GM12878 (cell line): Measurements from ENCODE around the gene PARK7. TPM values are rescaled to one million over a fixed set of nuclear protein-coding genes. Genes with fewer than 3 reads are reported as not detected.

Experiments used
- ATAC-seq: fragments of 200-7000 bp; cut with Tn5 transposase; 3 replicates; pipeline ENCODE4 v1.9.1; 2020; ENCODE audit warnings: mild to moderate bottlenecking, moderate library complexity
- BruUV-seq: library from RNA; stranded (reverse); fragments of 400-500 nt; replicated peaks from 2 replicates; lab custom pipeline; 2021; lab: Mats Ljungman, UMichigan
- CTCF ChIA-PET: fragments of 300-600 bp; sonication (Branson Sonifier 250); formaldehyde crosslinking; extraction: SDS; loops from one replicate; lab custom pipeline; 2021; ENCODE audit warnings: inconsistent platforms; lab: Yijun Ruan, JAX
- POLR2A ChIA-PET: fragments of 350-600 bp; formaldehyde crosslinking; extraction: SDS; loops from one replicate; lab custom pipeline; 2021; ENCODE audit warnings: inconsistent platforms; lab: Charles Lee
- RAD21 ChIA-PET: fragments of 300-600 bp; sonication (Branson Sonifier 250); formaldehyde crosslinking; loops from one replicate; lab custom pipeline; 2023; ENCODE audit warnings: antibody characterized with exemption; ENCODE audit not compliant: unreplicated experiment; lab: Charles Lee
- SMC1A ChIA-PET: fragments of 300-600 bp; sonication (Branson Sonifier 250); formaldehyde crosslinking; loops from one replicate; lab custom pipeline; 2023; ENCODE audit not compliant: unreplicated experiment, uncharacterized antibody; lab: Charles Lee
- DNase-seq: peaks from one replicate; pipeline ENCODE4 v3.0.0-alpha.2; 2011; ENCODE audit warnings: low read depth, low spot score
- FAIRE-seq: peaks from 3 replicates; lab custom pipeline; 2011; peaks lifted over from hg19 to GRCh38; lab: Jason Lieb, UNC
- H2AFZ ChIP-seq: 2 replicates; pipeline ENCODE4 v1.6.0; 2011; ENCODE audit warnings: low read depth, low read length, control low read depth; ENCODE audit not compliant: control insufficient read depth
- H3K27ac ChIP-seq: 2 replicates; pipeline ENCODE4 v1.5.1; 2011; ENCODE audit warnings: control low read depth; ENCODE audit not compliant: control insufficient read depth, insufficient read depth
- H3K27me3 ChIP-seq, 2 experiments: replicated peaks in 1 of 2; 2 replicates each; pipeline versions ENCODE4 v1.6.0 to v1.6.1; 2011; ENCODE audit warnings: low read length in 1 of 2; ENCODE audit not compliant: control insufficient read depth in 2 of 2, insufficient read depth in 2 of 2
- H3K36me3 ChIP-seq, 2 experiments: 2 replicates each; pipeline ENCODE4 v1.5.1; 2011; ENCODE audit warnings: low read length in 1 of 2; ENCODE audit not compliant: control insufficient read depth in 2 of 2, insufficient read depth in 2 of 2
- H3K4me1 ChIP-seq: 2 replicates; pipeline ENCODE4 v1.6.1; 2011; ENCODE audit warnings: mild to moderate bottlenecking, low read length, moderate library complexity, mixed read lengths; ENCODE audit not compliant: control insufficient read depth, insufficient read depth
- H3K4me2 ChIP-seq: 2 replicates; pipeline ENCODE4 v1.6.0; 2011; ENCODE audit warnings: control low read depth; ENCODE audit not compliant: control insufficient read depth, insufficient read depth
- H3K4me3 ChIP-seq: fragments of 200-600 bp; sonication (generic); 2 replicates; pipeline ENCODE4 v1.5.1; 2016
- H3K79me2 ChIP-seq: 2 replicates; pipeline ENCODE4 v1.6.0; 2011; ENCODE audit warnings: low read length; ENCODE audit not compliant: control insufficient read depth, insufficient read depth
- H3K9ac ChIP-seq: 2 replicates; pipeline ENCODE4 v1.8.0; 2011; ENCODE audit warnings: low read length, control low read depth, mixed read lengths; ENCODE audit not compliant: control insufficient read depth, insufficient read depth
- H3K9me3 ChIP-seq: replicated peaks from 3 replicates; pipeline ENCODE4 v1.5.1; 2011; ENCODE audit warnings: mild to moderate bottlenecking, low read length; ENCODE audit not compliant: control insufficient read depth, insufficient read depth
- H4K20me1 ChIP-seq: 2 replicates; pipeline ENCODE4 v1.6.0; 2011; ENCODE audit not compliant: control insufficient read depth, insufficient read depth
- CBX3 ChIP-seq: fragments of 200-600 bp; sonication (generic); IDR thresholded peaks from 2 replicates; pipeline ENCODE4 v1.6.1; 2016; ENCODE audit warnings: low read depth, borderline replicate concordance
- CHD1 ChIP-seq: IDR thresholded peaks from 2 replicates; pipeline ENCODE4 v1.6.1; 2012; ENCODE audit warnings: low read depth, low read length, improper control_type of control experiment
- ELK1 ChIP-seq: IDR thresholded peaks from 2 replicates; pipeline ENCODE4 v1.6.1; 2012; ENCODE audit warnings: low read depth, low read length, improper control_type of control experiment
- NFYB ChIP-seq: IDR thresholded peaks from 2 replicates; pipeline ENCODE4 v1.6.1; 2011; ENCODE audit warnings: low read depth, mild to moderate bottlenecking, low read length, improper control_type of control experiment, moderate library complexity; ENCODE audit not compliant: insufficient read depth
- NRF1 ChIP-seq: conservative IDR thresholded peaks from 2 replicates; pipeline ENCODE4 v1.6.1; 2011; ENCODE audit warnings: mild to moderate bottlenecking, low read depth, low read length, improper control_type of control experiment
- ZNF622 ChIP-seq: fragments of 450-650 bp; IDR thresholded peaks from 2 replicates; pipeline ENCODE4 v1.6.1; 2017; ENCODE audit warnings: mild to moderate bottlenecking, inconsistent platforms
- ZNF687 ChIP-seq: fragments of 450-650 bp; IDR thresholded peaks from 2 replicates; pipeline ENCODE4 v1.6.1; 2017; ENCODE audit warnings: mild to moderate bottlenecking, moderate library complexity
- WGBS: methylation state at CpG from one replicate; pipeline ENCODE4 v1.1.6; 2016; ENCODE audit warnings: low lambda C conversion rate; ENCODE audit not compliant: insufficient replicate concordance, insufficient coverage; ENCODE audit errors: missing lambda C conversion rate; 5-methylcytosine and 5-hydroxymethylcytosine counted together
- in situ Hi-C: fragments of 300-500 bp; cut with MboI; formaldehyde crosslinking; loops from 9 replicates; pipeline ENCODE4 v1.14.3; 2018; ENCODE audit warnings: mixed read lengths
- intact Hi-C: fragments of 100-400 bp; cut with micrococcal nuclease; formaldehyde crosslinking; loops from one replicate; pipeline ENCODE4 v1.14.2; 2022; ENCODE audit not compliant: unreplicated experiment
- polyA plus RNA-seq, 11 experiments: library from polyadenylated mRNA; depleted of rRNA in 4 of 11; unstranded in 6 of 11; stranded (reverse) in 5 of 11; fragments of >200 nt; fragmentation: Nextera tagmentation in 4 of 11; fragmentation: Illumina TruSeq in 1 of 11; extraction: Ambion mirVana in 4 of 11; extraction: Trizol in 1 of 11; gene quantifications; 1 replicate in 1 of 11; 2 replicates in 10 of 11; pipeline versions ENCODE4 v1.2.1 to v1.2.3, GENCODE V29; 2011 to 2016; ENCODE audit warnings: inconsistent platforms in 2 of 11, missing spikeins in 2 of 11, low read depth in 1 of 11
- total RNA-seq, 4 experiments: library from RNA; depleted of rRNA in 3 of 4; stranded (reverse); fragments of >200 nt in 3 of 4; fragmentation: Illumina TruSeq in 1 of 4; extraction: Trizol in 1 of 4; gene quantifications; 2 replicates each; pipeline versions ENCODE4 v1.2.1 to v1.2.3, GENCODE V29; 2013 to 2021

The PARK7 gene
- total and polyA plus RNA-seq, 10 of the 15 experiments (the other 5 are each of a cell fraction or from before 2014, with no cell fraction given): 267 to 1,056 (median 495) TPM

GRCh38 chr1:7973086-7973485, 11.6 kb downstream of the PARK7 start:
- in situ Hi-C loops (no loop called here), intact Hi-C loops (no loop called here)
- no peaks in the 10 kb centered on the region; the same call in none of the 2 replicates for H3K79me2 ChIP-seq
- ChIA-PET POLR2A (no interaction called here), CTCF (interaction anchor here (0.7 to 1.3 kb wide), 2 partner anchors 10 to 119 kb away, joined by 4 to 5 read pairs; no protein-coding TSS in a partner anchor), RAD21 (no interaction called here), SMC1A (interaction anchor here (0.7 to 7.0 kb wide), 2 partner anchors 9 to 42 kb away, joined by 3 to 79 read pairs; no protein-coding TSS in a partner anchor)
- no peaks in the 10 kb centered on the region for H4K20me1 ChIP-seq
- H3K4me2 ChIP-seq: no peak overlapping the region
- H3K9me3 ChIP-seq: no peaks in the 10 kb centered on the region
- DNase-seq: no peak
- BruUV-seq: no TSS peak
- no peak for ATAC-seq
- TF ChIP-seq NFYB: no peak
- TF ChIP-seq ELK1: no peak
- TF ChIP-seq ZNF687: no peak
- TF ChIP-seq ZNF622: no peak
- TF ChIP-seq CHD1: no peak
- no peak for TF ChIP-seq NRF1
- TF ChIP-seq CBX3: no peak
- no peak overlapping the region for H3K9ac ChIP-seq
- no peaks in the 10 kb centered on the region for H3K4me1 ChIP-seq
- 97% methylated on average over 2 of the region's 2 CpGs for WGBS
- no peak overlapping the region for H2AFZ ChIP-seq
- H3K4me3 ChIP-seq: no peak overlapping the region
- no peaks in the 10 kb centered on the region for H3K27me3 ChIP-seq
- no peak for FAIRE-seq
- H3K27ac ChIP-seq: no peak overlapping the region
- peaks cover 16 to 34% of the 10 kb centered on the region in 2 experiments for H3K36me3 ChIP-seq
